ENCODE results near the gene ZNF106.

ZNF106 gene

DNA sequence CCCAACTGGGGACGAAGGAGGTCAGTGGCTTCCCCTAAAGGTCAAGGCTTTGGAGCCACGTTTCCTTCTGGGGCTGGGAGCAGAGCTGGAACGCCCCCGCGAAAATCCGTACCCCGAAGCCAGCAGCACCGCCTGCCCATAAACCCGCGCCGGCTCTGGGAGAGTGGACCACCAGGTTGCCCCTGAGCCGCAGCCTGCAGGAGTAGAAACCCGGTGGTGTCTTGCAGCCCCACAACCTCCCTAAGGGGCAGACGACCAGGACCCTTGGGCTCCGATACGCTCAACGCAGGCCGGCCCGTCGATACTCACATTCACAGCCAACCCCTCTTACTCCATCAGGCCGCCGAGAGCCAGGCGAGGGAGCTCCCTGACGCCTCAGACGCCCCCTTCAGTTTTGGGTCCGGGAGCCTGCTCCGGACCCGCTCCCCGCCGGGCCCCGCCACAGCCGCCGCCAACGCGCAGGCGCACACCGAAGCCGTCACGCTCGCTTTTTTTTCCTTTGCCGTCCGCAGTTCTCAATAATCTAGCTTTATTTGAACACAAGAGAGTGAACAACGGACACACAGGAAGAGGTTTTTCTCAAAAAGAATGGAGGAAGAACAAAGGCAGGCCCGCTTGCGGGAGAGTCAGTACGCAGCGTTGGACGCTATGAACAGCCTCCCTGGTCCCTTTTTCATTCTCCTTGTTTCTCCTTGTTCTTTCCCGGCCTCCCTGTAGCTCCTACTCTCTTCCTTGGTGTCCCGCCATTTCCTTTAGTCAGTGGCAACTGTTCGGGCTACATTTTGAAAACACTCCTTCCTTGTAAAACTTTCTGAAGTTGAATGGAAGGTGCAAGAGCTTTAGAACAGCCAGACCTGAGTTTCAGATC, at the start of gene ZNF106:
TSS of gene ZNF106 (minus strand) at position 471 of the 868 bp plus-strand sequence. CDS start 18,852 bp downstream, outside the sequence.
- peak; percentile 66 for DNase-seq

DNA sequence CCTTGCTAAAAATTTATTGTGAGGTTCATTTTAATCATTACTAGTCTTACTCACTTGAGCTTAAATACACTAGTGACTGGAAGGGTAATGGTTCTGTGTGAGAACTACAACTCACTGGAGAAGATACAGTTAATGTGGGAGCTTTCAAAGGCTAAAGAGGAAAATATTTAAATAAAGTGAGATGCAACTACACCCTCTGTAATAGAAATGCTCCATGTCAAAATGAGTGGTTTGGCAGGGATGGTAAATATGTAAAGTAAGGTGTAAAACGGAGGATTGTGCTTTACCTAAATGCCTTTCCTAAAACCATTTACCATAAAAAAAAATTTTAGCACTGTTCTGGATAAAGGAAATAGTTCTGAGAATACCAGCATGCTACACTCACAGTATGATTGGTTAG, 42.3 kb upstream of the ZNF106 start:
- DNase-seq = no peak

DNA sequence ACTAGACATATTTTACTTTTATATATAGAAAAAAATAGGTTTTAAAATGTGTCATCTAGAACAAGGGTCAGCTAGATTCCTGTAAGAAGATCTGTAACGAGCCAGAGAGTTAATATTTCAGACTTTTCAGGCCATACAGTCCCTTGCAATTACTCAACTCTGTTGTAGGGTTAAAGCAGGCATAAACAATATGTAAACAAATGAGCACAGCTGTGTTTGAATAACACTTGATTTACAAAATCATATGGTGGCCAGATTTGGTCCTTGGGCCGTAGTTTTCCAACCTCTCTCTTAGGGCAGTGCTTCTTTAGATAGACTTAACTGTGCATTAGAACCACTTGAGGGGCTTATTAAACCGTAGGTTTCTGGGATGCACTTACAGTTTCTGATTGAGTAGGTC, 38.0 kb upstream of the ZNF106 start:
- DNase-seq = no peak

DNA sequence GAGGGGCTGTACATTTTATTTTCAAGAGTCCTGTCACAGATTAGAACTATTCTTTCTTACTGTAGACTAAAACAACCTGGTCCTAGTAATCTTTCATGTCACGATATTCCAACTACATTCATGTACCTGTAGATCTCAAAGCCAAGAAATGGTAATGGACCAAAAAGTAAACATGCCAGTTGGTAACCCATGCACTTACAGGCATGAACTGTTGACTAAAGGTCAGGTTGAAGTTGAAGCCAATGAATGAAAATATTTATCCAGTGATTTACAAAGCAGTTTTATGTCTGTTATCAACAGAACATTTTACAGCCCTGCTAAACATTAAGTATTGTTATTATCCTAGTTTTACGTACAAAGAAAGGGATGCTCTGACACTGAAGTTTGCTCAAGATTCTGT, 32.4 kb upstream of the ZNF106 start:
- no peak for DNase-seq

DNA sequence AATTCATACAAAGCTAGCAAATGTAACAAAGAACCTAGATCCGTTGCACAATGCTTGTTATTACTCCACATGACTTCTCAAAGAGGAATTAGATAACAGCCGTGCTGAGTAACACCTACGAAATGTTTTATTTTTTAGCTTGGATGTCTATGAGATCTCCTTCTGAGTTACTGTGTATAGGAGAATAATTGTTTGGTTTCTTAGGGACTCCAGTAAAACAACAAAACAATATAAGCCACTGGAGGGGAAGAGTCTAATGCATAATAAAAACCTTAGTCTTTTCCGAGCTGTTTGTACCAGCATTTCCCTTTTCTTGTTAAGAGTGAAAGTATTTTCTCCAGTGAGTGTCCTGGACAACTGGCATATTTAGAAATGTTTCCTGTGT, 20.1 kb upstream of the ZNF106 start:
- DNase-seq = no peak

DNA sequence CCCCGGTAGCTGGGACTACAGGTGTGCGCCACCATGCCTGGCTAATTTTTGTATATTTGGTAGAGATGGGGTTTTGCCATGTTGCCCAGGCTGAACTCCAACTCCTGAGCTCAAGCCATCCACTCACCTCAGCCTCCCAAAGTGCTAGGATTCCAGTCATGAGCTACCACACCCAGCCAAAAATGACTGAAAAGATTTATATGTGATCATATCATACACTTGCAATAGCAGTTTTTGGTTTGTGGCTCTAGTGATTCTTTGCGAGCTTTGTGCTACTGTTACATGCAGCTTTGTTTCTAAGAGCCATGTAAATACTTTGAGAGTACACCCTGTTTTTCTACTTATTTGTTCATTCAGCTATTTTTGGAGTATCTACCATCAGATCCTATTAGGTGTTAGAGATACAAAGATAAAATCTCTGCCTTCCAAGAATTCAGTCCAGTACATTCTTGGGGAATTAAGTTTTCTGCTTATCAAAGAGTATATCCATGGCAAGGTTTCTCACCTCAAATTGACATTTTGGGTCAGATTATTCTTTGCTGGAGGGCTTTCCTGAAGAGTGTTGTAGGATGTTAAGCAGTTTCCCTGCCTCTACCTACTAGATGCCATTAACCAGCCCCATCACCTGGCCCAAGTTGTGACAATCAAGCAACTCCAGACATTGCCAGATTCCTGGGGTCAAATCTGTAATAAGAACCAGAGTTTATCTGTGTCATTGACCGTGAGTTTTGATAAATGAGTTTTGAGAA, 19.5 kb upstream of the ZNF106 start:
- DNase-seq = no peak

DNA sequence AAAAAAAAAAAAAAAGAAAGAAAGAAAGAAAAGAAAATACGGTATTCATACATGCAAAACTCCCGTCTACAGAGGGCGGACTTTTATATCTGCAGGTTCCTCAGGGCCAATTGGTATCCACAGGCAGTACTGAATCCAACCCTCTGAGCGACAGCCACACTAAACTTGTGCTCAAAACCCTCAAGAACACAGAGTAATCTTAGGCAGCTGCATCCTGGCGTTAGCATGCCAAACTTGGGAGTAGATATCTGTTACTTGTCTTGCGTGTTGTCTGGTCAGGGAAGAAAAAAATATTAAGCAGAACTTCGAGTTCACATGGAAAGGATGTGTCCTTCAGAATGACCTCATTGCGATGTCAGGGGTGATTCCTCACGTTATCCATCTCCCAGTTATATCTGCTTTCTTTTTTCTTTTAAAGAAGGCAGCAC, 17.3 kb upstream of the ZNF106 start:
- no peak for DNase-seq

DNA sequence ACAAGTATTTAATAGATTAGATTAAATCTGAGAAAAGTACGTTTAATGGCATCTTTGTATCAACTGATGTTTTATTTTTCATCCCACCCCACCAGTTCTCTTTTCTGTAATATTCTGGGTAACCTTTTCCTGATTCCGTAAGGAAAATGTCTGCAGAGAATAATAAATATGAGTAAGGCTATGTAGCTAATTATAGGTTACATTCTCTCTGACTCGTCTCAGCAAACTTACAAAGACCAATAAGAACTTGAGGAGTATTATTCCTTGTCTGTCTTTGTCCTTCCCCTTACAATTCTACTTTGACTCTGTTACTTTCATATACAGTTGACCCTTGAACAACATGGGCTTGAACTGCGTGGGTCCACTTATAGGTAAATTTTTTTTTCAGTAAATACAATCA, 16.6 kb upstream of the ZNF106 start:
- no peak for DNase-seq

DNA sequence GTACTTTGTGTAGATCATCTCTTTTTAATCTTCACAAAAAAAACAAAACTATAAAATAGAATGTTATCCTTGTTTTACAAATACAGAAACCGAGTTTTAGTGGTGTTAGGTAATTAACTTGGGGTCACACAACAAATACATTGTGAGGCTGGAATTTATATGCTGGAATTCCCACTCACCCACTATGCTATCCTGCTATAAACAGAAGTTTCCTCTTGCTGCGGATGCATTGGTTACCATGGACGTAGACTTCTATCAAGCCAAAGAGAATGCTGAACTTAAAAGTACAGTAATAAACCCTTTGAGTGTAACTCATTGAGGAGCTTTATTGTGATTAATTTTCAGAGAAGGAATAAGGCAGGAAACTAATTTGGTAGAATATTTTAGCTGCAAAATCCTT, 13.7 kb upstream of the ZNF106 start:
- DNase-seq = no peak

DNA sequence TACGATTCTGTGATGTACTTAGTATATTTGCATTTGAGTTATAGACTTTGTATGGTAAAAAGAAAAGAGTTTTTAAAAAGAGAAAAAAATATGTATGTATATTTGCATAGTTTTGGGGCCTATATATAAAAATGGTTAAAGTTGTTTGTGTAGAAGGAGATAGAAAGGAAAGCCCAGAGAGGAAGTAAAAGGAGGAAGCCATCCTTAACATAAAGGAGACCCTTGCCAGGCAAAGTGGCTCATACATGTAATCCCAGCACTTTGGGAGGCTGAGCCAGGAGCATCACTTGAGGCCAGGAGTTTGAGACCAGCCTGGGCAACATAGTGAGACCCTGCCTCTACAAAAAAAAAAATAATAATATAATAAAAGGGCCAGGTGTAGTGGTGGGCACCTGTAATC, 12.9 kb upstream of the ZNF106 start:
- DNase-seq = no peak

DNA sequence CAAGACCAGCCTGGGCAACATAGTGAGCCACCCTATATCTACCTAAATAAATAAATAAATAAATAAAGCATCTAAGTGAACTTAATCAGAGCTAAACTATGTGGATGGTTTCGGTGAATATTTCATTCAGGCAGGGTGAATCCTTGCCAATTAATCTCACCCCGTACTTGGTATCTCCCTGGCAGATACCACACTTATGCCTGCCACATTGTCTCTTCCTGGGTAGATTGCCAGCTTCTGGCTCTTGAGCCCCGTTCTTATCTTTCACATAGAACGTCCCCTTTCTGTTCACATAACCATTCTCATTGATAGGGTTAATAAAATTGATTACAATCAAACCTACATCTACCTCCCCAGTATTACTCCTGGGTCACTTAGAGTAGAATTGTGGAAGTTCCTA, 11.5 kb upstream of the ZNF106 start:
- DNase-seq = no peak

DNA sequence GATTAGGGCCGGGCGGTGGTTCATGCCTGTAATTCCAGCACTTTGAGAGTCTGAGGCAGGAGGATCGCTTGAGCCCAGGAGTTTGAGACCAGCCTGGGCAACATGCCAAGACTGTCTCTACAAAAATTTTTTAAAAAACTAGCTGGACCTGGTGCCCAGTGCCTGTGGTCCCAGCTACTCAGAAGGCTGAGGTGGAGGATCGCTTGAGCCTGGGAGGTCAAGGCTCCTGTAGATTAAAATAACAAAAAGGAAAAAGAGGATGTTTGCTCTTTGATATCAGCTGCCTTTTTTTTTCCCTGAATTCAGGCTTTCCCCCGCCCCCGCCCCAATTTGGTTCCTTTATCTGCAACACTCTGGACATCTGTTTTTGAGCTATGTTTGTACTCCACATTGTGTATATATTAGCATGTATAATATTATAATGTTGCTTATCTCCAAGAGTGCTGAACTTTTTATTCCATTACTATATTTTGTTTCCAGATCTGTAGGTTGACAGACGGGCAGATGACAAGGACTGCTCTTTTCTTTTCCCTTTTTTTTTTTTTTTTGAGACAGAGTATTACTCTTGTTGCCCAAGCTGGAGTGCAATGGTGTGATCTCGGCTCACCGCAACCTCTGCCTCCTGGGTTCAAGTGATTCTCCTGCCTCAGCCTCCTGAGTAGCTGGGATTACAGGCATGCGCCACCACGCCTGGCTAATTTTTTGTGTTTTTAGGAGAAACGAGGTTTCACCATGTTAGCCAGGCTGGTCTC, 9.1 kb upstream of the ZNF106 start:
- DNase-seq = no peak

DNA sequence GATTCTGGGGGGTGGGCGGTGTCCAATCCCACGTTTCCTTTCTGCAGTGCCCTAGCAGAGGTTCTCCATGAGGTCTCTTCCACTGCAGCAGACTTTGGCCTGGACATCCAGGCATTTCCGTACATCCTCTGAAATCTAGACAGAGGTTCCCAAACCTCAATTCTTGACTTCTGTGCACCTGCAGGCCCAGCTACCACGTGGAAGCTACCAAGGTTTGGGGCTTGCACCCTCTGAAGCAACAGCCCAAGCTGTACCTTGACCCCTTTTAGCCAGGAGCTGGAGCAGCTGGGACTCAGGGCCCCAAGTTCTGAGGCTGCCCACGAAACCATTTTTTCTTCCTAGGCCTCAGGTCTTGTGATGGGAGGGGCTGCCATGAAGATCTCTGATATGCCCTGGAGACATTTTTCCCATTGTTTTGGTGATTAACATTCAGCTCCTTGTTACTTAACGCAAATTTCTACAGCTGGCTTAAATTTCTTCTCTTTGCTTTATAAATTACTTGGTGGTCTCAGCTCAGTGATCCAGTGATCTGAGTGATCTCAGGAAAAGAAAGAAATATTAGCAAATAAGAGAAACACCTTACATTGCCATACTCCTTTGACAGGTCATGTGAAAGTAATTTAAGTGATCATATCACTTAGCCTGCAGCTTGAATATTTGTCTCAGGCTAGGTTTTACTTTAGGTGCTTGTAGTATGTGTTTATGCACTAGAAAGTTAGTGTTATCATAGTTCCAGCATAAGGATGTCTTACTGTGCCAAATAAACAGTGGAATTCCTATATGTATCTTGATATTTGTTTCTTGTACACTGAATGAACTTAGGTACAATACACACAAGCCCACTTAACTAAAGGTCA, 7.5 kb upstream of the ZNF106 start:
- no peak for DNase-seq

DNA sequence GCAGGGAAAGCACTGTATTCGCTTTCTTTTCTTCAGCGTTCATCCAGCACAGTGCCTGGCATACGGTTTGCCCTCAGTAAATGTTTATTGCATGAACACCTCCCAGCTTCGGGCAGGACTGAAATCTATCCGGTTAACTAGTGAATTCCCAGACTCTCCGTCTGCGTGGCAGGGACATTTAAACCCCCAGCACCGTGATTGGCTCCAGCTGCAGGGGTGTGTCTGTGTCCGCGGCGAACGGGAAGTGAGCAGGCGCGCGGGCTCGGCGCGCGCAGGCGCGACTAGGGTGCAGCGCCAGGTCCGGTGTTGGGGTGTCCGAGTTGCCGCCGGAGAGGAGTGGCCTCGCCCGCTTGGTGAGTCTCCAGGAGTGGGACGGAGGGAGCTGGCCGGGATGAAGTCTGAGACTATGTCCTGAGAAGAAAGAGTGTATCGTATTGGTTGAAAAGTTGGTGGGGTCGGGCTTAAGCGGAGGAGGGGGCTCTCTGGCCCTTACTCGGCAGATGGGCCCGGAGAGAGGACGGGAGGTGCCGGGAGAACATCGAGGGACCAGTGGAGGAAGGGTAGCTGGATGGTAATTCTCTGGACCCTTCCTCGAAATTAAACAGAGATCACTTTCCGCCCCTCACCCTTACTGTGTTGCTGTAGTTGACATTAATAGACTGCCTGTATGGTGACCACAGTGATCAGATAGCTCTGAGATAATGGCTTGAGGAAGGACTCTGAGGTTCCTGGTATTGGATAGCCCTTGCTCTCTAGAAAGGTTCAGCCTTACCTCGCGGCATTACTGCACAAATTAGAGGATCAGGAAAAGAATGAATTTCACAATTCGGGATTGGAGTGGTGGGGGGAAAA, 4.6 kb upstream of the ZNF106 start, which contains the start of gene SNAP23:
TSS of gene SNAP23 (plus strand) at position 274 of the 852 bp plus-strand sequence. CDS start 16,213 bp downstream, outside the sequence.
- DNase-seq = peak; percentile 43

DNA sequence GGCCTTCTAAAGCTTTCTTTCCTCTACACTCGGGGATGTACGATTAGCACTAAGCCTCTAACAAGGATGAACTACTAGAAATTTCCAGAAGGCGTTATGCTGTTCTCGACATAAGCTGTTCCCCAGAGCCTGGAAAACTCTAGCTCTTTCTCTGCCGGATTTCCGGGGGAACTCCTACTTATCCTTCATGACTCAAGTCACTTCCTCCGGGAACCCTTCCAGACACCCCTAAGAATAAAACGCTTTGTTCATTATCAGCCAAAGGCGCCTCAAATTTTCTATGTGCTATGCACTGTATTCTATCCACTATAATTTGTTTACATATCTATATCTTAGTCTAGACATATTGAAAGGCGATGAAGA, 4.0 kb upstream of the ZNF106 start:
- DNase-seq = no peak

DNA sequence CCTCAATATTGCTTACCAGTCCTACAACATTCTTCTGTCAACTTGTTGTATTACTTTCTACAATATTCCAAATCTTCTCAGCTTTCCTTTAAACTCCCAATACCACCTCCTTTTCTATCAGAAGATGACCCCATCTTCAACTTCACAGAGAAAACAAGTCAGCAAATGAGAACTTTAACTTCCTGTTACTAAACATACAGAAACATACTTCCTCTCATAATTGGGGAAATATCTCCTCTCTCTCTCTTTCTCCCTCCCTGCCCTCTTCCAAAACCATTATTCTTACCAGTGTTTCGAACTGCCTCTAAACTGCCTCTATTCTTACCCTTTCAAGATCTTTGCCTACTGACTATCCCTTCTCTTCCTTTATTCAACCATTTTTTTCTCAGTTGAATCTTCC, 2.7 kb upstream of the ZNF106 start:
- DNase-seq = no peak

DNA sequence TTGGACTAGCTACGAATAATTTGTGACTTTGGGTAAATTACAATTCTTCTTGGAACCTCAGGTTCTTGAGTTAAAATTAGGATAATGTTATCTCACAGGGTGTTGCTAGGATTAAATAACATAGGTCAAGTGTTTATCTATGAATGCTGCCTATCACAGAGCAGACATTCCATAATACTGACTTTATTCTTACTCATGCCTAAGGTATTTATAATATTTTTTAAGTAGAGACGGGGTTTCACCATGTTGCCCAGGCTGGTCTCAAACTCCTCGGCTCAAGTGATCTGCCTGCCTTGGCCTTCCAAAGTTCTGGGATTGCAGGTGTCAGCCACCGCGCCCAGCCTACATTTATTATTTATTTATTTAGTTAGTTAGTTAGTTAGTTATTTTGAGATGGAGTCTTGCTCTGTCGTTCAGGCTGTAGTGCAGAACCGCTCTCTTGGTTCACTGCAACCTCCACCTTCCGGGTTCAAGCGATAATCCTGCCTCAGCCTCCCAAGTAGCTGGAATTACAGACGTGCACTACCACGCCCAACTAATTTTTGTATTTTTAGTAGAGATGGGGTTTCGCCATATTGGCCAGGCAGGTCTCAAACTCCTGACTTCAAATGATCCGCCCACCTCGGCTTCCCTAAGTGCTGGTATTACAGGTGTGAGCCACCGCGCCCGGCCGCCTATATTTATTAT, 741 bp upstream of the ZNF106 start:
- no peak for DNase-seq

DNA sequence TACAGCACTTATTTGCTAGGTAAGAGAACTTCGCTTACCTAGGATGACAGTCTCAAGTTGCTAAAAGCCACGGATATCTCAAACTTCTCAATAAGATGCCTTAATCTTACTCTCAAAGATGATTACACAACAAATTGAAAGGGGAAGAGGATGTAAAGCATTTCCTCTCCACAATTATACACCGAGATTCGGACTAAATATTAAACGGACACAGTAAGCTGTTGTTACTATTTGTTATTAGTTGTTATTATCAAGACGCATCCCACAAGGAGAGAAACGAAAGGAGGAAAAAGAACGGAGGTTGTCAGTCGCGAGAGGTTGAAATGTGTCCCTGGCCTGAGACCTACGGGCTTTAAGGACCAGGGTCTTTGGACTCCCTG, 660 bp downstream of the ZNF106 start:
- DNase-seq = no peak

DNA sequence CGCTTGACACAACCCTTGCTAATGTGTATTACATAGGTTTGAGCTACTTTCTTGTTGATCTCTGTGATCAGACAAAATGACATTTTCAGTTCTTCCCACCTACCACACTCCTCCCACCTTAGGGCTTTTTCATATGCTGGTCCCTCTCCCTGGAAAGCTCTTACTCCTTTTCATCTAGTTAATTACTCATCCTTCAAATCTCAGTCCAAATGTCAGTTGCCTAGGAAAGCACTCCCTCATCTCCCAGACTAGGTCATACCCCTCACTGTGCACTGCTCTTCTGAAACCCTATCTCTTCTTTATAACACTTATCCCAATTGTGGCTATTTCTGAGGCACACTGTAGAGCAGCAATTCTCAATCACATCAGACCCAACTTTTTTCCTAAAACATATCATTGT, 7.3 kb downstream of the ZNF106 start:
- DNase-seq = no peak

DNA sequence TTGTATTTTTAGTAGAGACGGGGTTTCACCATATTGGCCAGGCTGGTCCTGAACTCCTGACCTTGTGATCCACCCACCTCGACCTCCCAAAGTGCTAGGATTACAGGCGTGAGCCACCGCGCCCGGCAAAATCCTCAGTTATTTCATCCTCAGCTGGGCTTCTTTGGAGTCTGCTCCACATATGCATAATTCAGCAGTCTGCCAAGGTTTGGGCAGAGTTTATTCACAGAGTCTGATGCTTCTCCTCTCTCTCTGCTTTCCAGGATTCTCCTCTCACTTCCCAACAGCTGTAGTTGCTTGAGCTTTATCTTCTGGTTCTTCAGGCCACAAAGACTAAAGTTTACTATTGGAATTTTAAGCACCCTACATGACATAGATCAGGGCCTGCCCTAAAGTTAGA, 8.2 kb downstream of the ZNF106 start:
- DNase-seq = no peak

DNA sequence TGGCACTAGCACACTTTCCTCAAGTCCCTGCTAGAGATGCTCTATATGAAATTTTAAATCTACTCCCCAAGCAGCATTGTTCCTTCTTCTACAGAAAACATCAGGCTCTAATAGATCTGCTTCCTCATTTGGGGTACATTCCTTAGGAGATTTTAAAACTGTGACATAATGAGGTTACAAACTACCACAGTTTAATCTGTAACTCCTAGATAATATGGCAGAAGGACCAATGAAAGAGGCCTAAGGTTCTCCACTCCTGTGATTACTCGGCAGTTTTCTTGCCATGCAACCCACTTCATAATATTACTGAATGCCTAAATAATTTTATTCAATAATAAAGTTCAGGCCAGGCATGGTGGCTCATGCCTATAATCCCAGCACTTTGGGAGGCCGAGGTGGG, 16.1 kb downstream of the ZNF106 start:
- DNase-seq = no peak
